Measurements from ENCODE around the gene SVIL.
"Not testable (repeated sequence)": the region's sequence is repeated elsewhere in the genome, so short reads cannot be mapped to it uniquely, and the experiment has no call there.

The SVIL gene

GRCh38 chr10:29588629-29589421 lies 45.9 kb downstream of the SVIL start:
- TF ChIP-seq CTCF (IDR thresholded peaks at IDR 0.05; ENCODE audit: low read depth, low read length, missing control alignments): no peak

GRCh38 chr10:29587750-29588628 lies 46.8 kb downstream of the SVIL start:
- not testable (repeated sequence) for H3K4me3 ChIP-seq (ENCODE audit: low read depth, low read length)
- peak; percentile 31 for DNase-seq (ENCODE audit: low read depth)

More at GRCh38 chr10:29588629-29589421, 45.9 kb downstream of the SVIL start:
- in situ Hi-C loops (cut with HindIII; ENCODE audit: low sequenced_read_pairs): no loop called here
- H3K4me3 ChIP-seq (ENCODE audit: low read depth, low read length): no peak overlapping the region
- no peak for DNase-seq (ENCODE audit: low read depth)

GRCh38 chr10:29587102-29587749 lies 47.5 kb downstream of the SVIL start:
- H3K4me3 ChIP-seq (ENCODE audit: low read depth, low read length); in situ Hi-C loops (cut with HindIII; ENCODE audit: low sequenced_read_pairs); DNase-seq (ENCODE audit: low read depth): not testable (repeated sequence)

More at GRCh38 chr10:29587750-29588628, 46.8 kb downstream of the SVIL start:
- in situ Hi-C loops (cut with HindIII; ENCODE audit: low sequenced_read_pairs): not testable (repeated sequence)

GRCh38 chr10:29586509-29586908 lies 48.3 kb downstream of the SVIL start:
- no peak overlapping the region for H3K4me3 ChIP-seq (ENCODE audit: low read depth, low read length)
- in situ Hi-C loops (cut with HindIII; ENCODE audit: low sequenced_read_pairs): no loop called here
- no peak for TF ChIP-seq CTCF (IDR thresholded peaks at IDR 0.05; ENCODE audit: low read depth, low read length, missing control alignments)
- no peak for DNase-seq (ENCODE audit: low read depth)

- no peak overlapping the region for H3K4me3 ChIP-seq (ENCODE audit: low read depth, low read length)
- no peak for TF ChIP-seq CTCF (IDR thresholded peaks at IDR 0.05; ENCODE audit: low read depth, low read length, missing control alignments)
- peak; percentile 20 for DNase-seq (ENCODE audit: low read depth)
- in situ Hi-C loops (cut with HindIII; ENCODE audit: low sequenced_read_pairs): no loop called here
Measured at GRCh38 chr10:29585488-29585976, 49.2 kb downstream of the SVIL start.

GRCh38 chr10:29584436-29584835 lies 50.3 kb downstream of the SVIL start:
- DNase-seq (ENCODE audit: low read depth): no peak
- no peak overlapping the region for H3K4me3 ChIP-seq (ENCODE audit: low read depth, low read length)
- in situ Hi-C loops (cut with HindIII; ENCODE audit: low sequenced_read_pairs): no loop called here
- TF ChIP-seq CTCF (IDR thresholded peaks at IDR 0.05; ENCODE audit: low read depth, low read length, missing control alignments): no peak

GRCh38 chr10:29583674-29584073 lies 51.1 kb downstream of the SVIL start:
- no peak for TF ChIP-seq CTCF (IDR thresholded peaks at IDR 0.05; ENCODE audit: low read depth, low read length, missing control alignments)
- H3K4me3 ChIP-seq (ENCODE audit: low read depth, low read length): no peak overlapping the region
- DNase-seq (ENCODE audit: low read depth): no peak
- in situ Hi-C loops (cut with HindIII; ENCODE audit: low sequenced_read_pairs): no loop called here

- in situ Hi-C loops (cut with HindIII; ENCODE audit: low sequenced_read_pairs); H3K4me3 ChIP-seq (ENCODE audit: low read depth, low read length): not testable (repeated sequence)
- DNase-seq (ENCODE audit: low read depth): peak; percentile 70
Measured at GRCh38 chr10:29582769-29583168, 52.0 kb downstream of the SVIL start.
